SK-N-SH treated with all-trans-retinoic acid at 6 μM for 48 hours (cell line): ENCODE measurements around the gene EID1.
A peak's percentile ranks its signal among the peaks of the same experiment; 100 is the strongest.

Experiments
- ATAC-seq: fragments of 200-7000 bp; cut with Tn5 transposase; 3 replicates; pipeline ENCODE4 v1.9.1; 2020; ENCODE audit warnings: mild to moderate bottlenecking, moderate library complexity
- ARNTL ChIP-seq: fragments of 450-650 bp; formaldehyde crosslinking; IDR thresholded peaks from 2 replicates; pipeline ENCODE4 v1.5.0; 2020; ENCODE audit warnings: low read depth, mild to moderate bottlenecking, moderate library complexity, borderline replicate concordance
- CSDC2 ChIP-seq: fragments of 250-450 bp; sonication (Bioruptor Pico); IDR thresholded peaks from 2 replicates; pipeline ENCODE4 v1.5.0; 2020; ENCODE audit warnings: mild to moderate bottlenecking, moderate library complexity
- ESRRG ChIP-seq: fragments of 250-450 bp; sonication (Bioruptor Pico); IDR thresholded peaks from 2 replicates; pipeline ENCODE4 v1.6.1; 2021; ENCODE audit warnings: mild to moderate bottlenecking
- GLIS3 ChIP-seq: fragments of 250-450 bp; sonication (Bioruptor Pico); IDR thresholded peaks from 2 replicates; pipeline ENCODE4 v1.5.0; 2020; ENCODE audit warnings: mild to moderate bottlenecking, moderate library complexity
- ISL1 ChIP-seq: fragments of 250-450 bp; sonication (Bioruptor Pico); IDR thresholded peaks from 2 replicates; pipeline ENCODE4 v2.1.2; 2022; ENCODE audit warnings: mild to moderate bottlenecking, moderate library complexity
- RARB ChIP-seq: fragments of 250-450 bp; sonication (Bioruptor Pico); IDR thresholded peaks from 2 replicates; pipeline ENCODE4 v1.8.0; 2021; ENCODE audit warnings: mild to moderate bottlenecking, moderate library complexity
- SNAI2 ChIP-seq: fragments of 250-450 bp; sonication (Bioruptor Pico); IDR thresholded peaks from 2 replicates; pipeline ENCODE4 v1.5.0; 2020; ENCODE audit warnings: mild to moderate bottlenecking, moderate library complexity
- TCF4 ChIP-seq: fragments of 250-450 bp; sonication (Bioruptor Pico); IDR thresholded peaks from 2 replicates; pipeline ENCODE4 v1.8.0; 2021; ENCODE audit warnings: mild to moderate bottlenecking, moderate library complexity, borderline replicate concordance
- TOX ChIP-seq: fragments of 250-450 bp; sonication (Bioruptor Pico); IDR thresholded peaks from 2 replicates; pipeline ENCODE4 v1.8.0; 2021; ENCODE audit warnings: mild to moderate bottlenecking, moderate library complexity, borderline replicate concordance
- ZC3H10 ChIP-seq: fragments of 250-450 bp; sonication (Bioruptor Pico); IDR thresholded peaks from 2 replicates; pipeline ENCODE4 v1.5.1; 2021; ENCODE audit warnings: mild to moderate bottlenecking, moderate library complexity
- ZFP3 ChIP-seq: fragments of 250-450 bp; sonication (Bioruptor Pico); IDR thresholded peaks from 2 replicates; pipeline ENCODE4 v1.5.0; 2020; ENCODE audit warnings: mild to moderate bottlenecking, moderate library complexity
- ZFP30 ChIP-seq: fragments of 450-650 bp; formaldehyde crosslinking; IDR thresholded peaks from 2 replicates; pipeline ENCODE4 v1.5.0; 2022; ENCODE audit warnings: mild to moderate bottlenecking, moderate library complexity
- ZNF565 ChIP-seq: fragments of 450-650 bp; formaldehyde crosslinking; conservative IDR thresholded peaks from 2 replicates; pipeline ENCODE4 v1.5.0; 2020; ENCODE audit warnings: low read depth, mild to moderate bottlenecking, moderate library complexity
- ZNF70 ChIP-seq: fragments of 450-650 bp; formaldehyde crosslinking; IDR thresholded peaks from 2 replicates; pipeline ENCODE4 v1.5.0; 2020; ENCODE audit warnings: mild to moderate bottlenecking, moderate library complexity
- ZNF8 ChIP-seq: fragments of 450-650 bp; formaldehyde crosslinking; IDR thresholded peaks from 2 replicates; pipeline ENCODE4 v1.5.0; 2020; ENCODE audit warnings: mild to moderate bottlenecking, moderate library complexity
- TF ChIP-seq, protein P1 (sequence below): fragments of 250-450 bp; sonication (Bioruptor Pico); IDR thresholded peaks from 2 replicates; pipeline ENCODE4 v1.8.0; 2020; ENCODE audit warnings: mild to moderate bottlenecking, moderate library complexity, borderline replicate concordance
- TF ChIP-seq, protein P2 (sequence below): fragments of 250-450 bp; sonication (Bioruptor Pico); IDR thresholded peaks from 2 replicates; pipeline ENCODE4 v1.8.0; 2021; ENCODE audit warnings: low read depth, mild to moderate bottlenecking, moderate library complexity, borderline replicate concordance
- TF ChIP-seq, protein P3 (sequence below): fragments of 250-450 bp; sonication (Bioruptor Pico); IDR thresholded peaks from 2 replicates; pipeline ENCODE4 v1.5.1; 2020; ENCODE audit warnings: low read depth, mild to moderate bottlenecking, moderate library complexity
- TF ChIP-seq, protein P4 (sequence below): fragments of 250-450 bp; sonication (Bioruptor Pico); IDR thresholded peaks from 2 replicates; pipeline ENCODE4 v1.5.0; 2020; ENCODE audit warnings: mild to moderate bottlenecking, moderate library complexity
- TF ChIP-seq, protein P5 (sequence below): fragments of 250-450 bp; sonication (Bioruptor Pico); IDR thresholded peaks from 2 replicates; pipeline ENCODE4 v1.5.1; 2021; ENCODE audit warnings: mild to moderate bottlenecking, moderate library complexity

EID1 gene

DNA sequence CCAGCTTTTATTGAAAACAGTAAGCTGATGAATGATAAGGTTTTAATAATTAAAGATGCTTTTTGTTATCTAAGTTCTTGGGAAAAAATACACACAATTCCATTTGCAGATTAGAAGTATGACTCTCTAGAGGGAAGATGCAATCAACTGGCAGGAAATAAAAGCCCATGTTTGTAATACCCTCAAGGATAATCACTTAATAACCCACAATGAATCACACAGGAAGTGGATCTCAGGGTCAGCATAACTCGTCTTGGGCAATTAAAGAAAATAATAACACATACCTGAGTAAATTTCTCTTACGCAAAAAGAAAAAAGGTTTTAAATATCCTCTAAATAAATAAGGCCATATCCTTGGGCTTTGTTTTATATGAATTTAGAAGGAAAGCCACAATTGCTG, 9.4 kb upstream of the EID1 start:
- ATAC-seq = no peak
- TF ChIP-seq ISL1 (CRISPR knock-in tag) = peak; percentile 55; the same call in 1 of the 2 replicates
- TF ChIP-seq ZNF565 (CRISPR knock-in tag) = no peak
- TF ChIP-seq CSDC2 = no peak

DNA sequence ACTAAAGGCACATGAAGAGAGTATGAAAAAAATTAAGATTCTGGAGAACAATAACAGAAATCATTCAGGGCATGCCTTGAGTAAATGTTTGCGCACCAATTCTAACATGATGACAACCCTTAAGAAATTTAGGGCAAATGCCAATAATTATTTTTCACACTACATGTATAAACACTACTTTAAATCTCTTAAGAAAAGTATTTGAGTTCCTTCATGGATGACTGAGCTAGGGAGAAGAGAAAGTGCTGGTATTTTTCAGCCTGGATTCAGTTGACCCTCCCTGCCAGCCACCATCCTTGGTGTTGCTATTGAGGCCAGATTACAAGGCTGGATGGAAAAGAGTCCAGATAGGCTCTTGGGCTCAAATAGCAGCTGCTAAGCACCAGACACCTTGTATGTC, 8.0 kb upstream of the EID1 start:
- ATAC-seq = no peak
- no peak for TF ChIP-seq ZNF8 (CRISPR knock-in tag)
- no peak for TF ChIP-seq ZNF565 (CRISPR knock-in tag)
- no peak for TF ChIP-seq ESRRG (CRISPR knock-in tag)
- no peak for TF ChIP-seq ARNTL (CRISPR knock-in tag)
- TF ChIP-seq, protein P1, sequence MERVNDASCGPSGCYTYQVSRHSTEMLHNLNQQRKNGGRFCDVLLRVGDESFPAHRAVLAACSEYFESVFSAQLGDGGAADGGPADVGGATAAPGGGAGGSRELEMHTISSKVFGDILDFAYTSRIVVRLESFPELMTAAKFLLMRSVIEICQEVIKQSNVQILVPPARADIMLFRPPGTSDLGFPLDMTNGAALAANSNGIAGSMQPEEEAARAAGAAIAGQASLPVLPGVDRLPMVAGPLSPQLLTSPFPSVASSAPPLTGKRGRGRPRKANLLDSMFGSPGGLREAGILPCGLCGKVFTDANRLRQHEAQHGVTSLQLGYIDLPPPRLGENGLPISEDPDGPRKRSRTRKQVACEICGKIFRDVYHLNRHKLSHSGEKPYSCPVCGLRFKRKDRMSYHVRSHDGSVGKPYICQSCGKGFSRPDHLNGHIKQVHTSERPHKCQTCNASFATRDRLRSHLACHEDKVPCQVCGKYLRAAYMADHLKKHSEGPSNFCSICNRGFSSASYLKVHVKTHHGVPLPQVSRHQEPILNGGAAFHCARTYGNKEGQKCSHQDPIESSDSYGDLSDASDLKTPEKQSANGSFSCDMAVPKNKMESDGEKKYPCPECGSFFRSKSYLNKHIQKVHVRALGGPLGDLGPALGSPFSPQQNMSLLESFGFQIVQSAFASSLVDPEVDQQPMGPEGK (CRISPR knock-in tag) = no peak
- no peak for TF ChIP-seq ZC3H10
- TF ChIP-seq, protein P2, sequence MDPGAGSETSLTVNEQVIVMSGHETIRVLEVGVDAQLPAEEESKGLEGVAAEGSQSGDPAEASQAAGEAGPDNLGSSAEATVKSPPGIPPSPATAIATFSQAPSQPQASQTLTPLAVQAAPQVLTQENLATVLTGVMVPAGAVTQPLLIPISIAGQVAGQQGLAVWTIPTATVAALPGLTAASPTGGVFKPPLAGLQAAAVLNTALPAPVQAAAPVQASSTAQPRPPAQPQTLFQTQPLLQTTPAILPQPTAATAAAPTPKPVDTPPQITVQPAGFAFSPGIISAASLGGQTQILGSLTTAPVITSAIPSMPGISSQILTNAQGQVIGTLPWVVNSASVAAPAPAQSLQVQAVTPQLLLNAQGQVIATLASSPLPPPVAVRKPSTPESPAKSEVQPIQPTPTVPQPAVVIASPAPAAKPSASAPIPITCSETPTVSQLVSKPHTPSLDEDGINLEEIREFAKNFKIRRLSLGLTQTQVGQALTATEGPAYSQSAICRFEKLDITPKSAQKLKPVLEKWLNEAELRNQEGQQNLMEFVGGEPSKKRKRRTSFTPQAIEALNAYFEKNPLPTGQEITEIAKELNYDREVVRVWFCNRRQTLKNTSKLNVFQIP (CRISPR knock-in tag) = no peak
- TF ChIP-seq ZNF70 (CRISPR knock-in tag) = no peak
- TF ChIP-seq, protein P3, sequence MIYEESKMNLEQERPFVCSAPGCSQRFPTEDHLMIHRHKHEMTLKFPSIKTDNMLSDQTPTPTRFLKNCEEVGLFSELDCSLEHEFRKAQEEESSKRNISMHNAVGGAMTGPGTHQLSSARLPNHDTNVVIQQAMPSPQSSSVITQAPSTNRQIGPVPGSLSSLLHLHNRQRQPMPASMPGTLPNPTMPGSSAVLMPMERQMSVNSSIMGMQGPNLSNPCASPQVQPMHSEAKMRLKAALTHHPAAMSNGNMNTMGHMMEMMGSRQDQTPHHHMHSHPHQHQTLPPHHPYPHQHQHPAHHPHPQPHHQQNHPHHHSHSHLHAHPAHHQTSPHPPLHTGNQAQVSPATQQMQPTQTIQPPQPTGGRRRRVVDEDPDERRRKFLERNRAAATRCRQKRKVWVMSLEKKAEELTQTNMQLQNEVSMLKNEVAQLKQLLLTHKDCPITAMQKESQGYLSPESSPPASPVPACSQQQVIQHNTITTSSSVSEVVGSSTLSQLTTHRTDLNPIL (CRISPR knock-in tag) = no peak
- TF ChIP-seq, protein P4, sequence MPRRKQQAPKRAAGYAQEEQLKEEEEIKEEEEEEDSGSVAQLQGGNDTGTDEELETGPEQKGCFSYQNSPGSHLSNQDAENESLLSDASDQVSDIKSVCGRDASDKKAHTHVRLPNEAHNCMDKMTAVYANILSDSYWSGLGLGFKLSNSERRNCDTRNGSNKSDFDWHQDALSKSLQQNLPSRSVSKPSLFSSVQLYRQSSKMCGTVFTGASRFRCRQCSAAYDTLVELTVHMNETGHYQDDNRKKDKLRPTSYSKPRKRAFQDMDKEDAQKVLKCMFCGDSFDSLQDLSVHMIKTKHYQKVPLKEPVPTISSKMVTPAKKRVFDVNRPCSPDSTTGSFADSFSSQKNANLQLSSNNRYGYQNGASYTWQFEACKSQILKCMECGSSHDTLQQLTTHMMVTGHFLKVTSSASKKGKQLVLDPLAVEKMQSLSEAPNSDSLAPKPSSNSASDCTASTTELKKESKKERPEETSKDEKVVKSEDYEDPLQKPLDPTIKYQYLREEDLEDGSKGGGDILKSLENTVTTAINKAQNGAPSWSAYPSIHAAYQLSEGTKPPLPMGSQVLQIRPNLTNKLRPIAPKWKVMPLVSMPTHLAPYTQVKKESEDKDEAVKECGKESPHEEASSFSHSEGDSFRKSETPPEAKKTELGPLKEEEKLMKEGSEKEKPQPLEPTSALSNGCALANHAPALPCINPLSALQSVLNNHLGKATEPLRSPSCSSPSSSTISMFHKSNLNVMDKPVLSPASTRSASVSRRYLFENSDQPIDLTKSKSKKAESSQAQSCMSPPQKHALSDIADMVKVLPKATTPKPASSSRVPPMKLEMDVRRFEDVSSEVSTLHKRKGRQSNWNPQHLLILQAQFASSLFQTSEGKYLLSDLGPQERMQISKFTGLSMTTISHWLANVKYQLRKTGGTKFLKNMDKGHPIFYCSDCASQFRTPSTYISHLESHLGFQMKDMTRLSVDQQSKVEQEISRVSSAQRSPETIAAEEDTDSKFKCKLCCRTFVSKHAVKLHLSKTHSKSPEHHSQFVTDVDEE (CRISPR knock-in tag) = no peak
- TF ChIP-seq, protein P5, sequence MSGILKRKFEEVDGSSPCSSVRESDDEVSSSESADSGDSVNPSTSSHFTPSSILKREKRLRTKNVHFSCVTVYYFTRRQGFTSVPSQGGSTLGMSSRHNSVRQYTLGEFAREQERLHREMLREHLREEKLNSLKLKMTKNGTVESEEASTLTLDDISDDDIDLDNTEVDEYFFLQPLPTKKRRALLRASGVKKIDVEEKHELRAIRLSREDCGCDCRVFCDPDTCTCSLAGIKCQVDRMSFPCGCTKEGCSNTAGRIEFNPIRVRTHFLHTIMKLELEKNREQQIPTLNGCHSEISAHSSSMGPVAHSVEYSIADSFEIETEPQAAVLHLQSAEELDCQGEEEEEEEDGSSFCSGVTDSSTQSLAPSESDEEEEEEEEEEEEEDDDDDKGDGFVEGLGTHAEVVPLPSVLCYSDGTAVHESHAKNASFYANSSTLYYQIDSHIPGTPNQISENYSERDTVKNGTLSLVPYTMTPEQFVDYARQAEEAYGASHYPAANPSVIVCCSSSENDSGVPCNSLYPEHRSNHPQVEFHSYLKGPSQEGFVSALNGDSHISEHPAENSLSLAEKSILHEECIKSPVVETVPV (CRISPR knock-in tag) = no peak
- no peak for TF ChIP-seq TOX (CRISPR knock-in tag)
- TF ChIP-seq RARB (CRISPR knock-in tag) = no peak
- no peak for TF ChIP-seq GLIS3 (CRISPR knock-in tag)
- TF ChIP-seq ZFP3 (CRISPR knock-in tag) = no peak
- TF ChIP-seq TCF4 (CRISPR knock-in tag) = no peak
- TF ChIP-seq, all 23 proteins: peak for 0

DNA sequence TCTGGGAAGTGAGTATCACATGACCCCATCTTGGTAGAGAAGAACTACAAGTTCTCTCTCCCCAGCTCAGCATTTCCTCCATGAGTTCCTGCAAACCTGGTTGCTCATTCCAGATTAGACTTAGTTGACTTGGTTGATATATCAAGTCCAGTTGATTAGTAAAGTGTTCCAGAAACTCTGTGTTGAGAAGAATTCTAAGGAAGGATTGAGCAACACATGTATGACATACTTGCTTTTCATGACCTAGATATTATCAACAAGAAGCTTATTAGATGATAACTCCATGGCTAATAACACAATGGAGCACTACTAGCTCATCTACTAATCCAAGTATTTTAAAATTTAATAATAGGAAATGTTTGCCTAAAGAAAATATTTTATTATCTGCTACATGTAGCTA, 6.4 kb upstream of the EID1 start:
- no peak for ATAC-seq
- TF ChIP-seq, protein P5 (CRISPR knock-in tag) = no peak
- TF ChIP-seq ZNF70 (CRISPR knock-in tag) = no peak
- TF ChIP-seq RARB (CRISPR knock-in tag) = no peak
- no peak for TF ChIP-seq SNAI2 (CRISPR knock-in tag)
- TF ChIP-seq, protein P3 (CRISPR knock-in tag) = no peak
- no peak for TF ChIP-seq ISL1 (CRISPR knock-in tag)
- TF ChIP-seq ZFP30 (CRISPR knock-in tag) = no peak
